Inferior parietal cortex (tissue), 1 donor: ENCODE results near the gene TRMT11.
"Not testable (repeated sequence)": the region's sequence is repeated elsewhere in the genome, so short reads cannot be mapped to it uniquely, and the experiment has no call there.

Experiments used
- DNase-seq: peaks from one replicate; pipeline ENCODE4 v3.0.0-alpha.2; 2016; ENCODE audit errors: extremely low spot score

The TRMT11 gene

DNA sequence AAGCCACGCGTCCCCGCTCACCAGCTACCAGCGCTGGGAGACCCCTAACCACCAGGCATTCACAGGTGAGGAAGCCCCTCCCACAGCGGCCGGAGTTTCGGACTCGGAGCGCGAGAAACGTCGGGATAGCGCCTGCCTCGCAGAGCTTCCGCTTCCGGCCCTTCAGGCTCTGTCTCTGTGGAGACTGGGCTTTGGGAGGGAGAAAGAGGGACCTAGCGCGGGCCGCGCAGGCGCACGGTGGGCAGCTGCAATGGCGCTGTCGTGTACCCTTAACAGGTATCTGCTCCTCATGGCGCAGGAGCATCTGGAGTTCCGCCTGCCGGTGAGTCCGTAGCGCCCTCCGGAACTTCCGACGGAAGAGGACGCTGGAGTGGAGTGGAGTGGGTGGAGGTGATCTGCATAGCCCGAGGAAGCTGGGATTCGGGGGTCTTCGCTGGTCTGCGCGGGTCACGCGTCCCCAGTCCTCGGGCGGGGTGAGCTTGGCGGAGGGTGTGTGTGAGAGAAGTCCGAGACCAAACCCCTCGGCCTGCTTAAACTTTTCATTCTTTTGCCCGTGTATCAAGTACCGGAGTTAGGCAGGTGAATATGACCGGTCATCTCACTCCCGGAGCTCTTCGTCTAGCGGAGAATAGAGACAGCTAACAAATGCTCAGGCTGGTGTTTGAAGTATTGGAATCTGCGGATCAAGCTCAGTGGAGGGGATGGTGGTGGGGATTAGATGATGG is at the start of gene TRMT11:
Gene TRMT11, plus strand, starts transcription at position 240 of the 725 bp plus-strand sequence. Its CDS starts 11 bp downstream, at position 251.
- DNase-seq = peak; percentile 93

DNA sequence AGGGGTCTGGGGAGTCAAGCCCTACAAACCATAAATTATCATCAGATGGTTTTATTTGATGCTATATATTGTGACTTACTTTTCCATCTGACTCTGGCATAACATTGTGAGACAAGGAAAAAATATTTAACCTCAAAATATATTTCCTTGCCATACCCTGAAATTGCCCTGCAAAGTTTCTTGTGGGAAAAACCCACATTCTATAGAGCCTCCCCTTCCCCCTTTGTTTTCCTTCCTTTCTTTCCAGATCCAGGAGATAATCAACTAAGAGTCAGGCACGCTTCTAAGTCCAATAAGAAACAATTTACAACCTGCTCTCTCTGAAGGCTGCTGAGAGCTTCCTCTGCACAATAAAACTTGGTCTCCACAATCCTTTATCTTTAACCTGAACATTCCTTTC is 47.3 kb upstream of the TRMT11 start:
- no peak for DNase-seq

DNA sequence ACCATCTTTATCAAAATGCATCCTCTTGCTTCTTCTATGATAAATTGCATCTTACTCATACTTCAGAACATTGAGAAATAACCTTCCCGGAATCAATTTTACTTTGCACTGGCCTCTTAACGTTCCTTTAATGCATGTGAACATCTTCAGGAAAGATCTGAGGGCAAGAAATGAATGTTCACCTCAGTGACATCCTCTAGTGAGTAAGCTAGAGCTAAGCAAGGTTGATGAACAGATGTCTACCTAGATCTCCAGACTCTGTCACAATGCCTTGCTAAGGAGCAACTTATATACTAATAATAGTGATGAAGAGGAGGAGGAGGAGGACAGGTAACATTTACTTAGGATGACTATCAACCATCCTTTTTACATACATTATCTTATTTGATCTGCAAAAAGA is 46.5 kb upstream of the TRMT11 start:
- no peak for DNase-seq

DNA sequence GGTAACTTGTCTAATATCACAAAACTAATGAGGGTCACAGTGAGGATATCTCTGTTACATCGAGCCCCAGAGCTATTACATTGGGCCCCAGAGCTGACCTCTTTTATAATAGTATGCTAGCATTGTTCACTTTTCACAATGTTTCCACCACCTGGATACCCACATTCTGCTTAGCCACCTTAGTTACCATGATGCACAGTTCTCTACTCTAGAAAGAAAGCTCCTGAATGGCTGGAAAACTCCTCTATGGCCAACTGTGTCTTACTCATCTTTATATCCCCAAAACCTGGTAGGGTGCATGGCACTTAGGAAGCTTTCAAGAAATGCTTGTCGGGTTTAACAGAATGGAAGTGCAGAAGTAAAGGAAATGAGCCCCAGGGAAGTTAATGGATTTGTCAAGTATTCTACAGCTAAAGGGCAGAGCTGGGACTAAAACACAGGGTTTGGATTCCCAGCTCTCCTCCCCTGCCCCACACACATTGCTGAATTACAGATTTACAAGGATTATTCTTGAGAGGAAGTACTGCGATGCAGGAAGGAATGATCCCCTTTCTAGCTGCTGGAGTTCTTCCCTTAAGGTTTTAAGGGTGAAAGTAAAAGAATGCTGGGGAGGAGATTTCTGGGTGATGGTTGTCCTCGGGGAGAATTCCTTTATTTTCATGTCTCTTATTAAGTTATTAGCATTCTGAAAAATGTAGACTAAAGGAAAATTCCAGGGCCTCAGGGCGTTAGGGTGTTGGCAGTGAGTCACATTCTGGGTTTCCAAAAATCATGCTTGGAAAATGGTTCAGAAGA is 45.9 kb upstream of the TRMT11 start:
- no peak for DNase-seq

DNA sequence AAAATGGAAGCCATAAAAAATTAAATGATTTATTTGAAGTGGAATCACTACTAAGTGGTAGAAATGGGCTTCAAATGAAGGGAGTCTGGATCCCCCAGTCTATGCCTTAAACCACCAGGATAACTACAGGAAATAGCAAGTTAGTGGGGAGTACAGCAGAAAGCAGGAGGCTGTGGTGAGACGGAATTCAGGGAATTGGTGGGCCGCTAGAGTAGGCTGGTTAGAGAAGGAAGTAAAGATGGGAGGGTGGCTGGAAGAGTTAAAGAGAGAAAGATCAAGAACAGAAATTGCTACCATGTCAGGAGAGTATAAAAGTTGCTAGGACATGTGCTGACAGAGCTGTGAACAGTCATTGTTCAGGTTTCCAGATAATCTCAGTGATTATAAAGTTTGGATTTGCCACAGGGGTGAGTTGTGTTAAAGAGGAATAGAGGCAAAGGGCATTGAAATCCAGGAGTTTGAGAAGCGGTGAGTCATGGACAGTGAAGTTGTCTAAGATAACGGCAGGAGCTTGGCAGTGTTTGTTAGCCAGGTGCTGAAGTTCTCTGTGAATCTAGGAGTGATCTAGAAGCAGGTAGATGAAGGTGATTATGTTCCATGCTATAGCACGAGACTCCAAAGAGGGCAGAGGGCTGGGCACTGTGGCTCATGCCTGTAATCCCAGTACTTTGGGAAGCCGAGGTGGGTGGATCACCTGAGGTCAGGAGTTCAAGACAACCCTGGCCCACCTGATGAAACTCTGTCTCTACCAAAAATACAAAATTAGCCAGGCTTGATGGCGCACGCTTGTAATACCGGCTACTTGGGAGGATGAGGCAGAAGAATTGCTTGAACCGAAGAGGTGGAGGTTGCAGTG is 43.4 kb upstream of the TRMT11 start:
- no peak for DNase-seq

DNA sequence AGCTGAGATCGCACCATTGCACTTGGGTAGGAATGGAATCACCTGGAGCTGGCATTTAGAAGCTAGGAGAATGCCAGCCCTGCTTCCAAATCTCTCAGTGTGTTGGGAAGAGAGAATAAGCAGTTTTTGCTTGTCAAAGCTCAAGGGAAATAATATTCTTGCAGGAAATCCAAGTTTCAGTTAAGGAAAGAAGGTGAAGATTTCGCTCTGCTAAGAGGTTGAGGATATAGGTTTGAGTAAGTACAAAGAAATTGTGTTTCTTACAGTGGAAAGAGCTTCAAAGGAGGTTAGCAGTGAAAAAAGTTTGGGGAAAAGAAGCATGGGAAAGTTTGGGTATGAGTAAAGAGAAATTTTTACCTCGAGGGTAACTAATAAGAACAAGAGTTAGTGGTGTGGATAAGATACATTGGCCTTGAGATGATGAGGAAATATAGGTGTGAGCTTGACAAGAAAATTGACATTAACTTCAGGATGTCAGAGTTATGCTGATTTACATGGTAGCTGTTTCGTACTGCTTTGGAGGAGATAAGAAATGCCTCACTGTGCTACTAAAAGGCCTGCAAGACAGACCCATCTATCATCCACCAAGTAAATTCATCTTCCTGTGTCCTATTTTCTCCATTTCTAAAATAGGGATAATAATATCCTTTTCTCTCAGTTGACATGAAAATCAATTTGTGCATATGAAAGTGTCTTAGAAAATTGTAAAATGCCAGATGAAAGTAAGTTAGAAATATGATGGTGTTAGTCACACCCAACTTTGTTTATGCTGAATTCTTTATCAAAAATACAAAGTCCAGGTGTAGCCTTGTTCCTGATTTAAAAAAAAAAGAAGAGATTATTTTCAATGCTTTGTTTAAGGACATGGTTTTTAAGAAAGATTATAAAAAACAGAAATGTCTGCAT is 42.6 kb upstream of the TRMT11 start:
- no peak for DNase-seq

DNA sequence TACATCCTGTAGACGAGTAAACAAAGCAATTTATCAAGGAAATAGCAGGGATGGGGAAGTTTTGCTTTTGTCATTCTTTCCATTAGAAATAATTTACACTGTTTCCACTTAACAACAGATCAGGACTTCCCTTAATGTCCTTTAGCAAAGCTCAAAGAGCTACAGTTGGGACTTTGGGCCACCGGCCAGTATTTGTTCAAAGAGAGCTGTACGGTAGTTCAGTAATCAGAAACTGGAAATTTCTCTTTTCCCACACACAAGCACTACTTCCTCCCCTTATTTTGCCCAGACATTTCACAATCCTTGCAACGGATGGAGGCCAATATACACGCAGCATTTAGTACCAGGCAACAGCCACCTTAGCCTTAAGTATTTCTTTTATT is 41.9 kb upstream of the TRMT11 start:
- DNase-seq = peak; percentile 63

DNA sequence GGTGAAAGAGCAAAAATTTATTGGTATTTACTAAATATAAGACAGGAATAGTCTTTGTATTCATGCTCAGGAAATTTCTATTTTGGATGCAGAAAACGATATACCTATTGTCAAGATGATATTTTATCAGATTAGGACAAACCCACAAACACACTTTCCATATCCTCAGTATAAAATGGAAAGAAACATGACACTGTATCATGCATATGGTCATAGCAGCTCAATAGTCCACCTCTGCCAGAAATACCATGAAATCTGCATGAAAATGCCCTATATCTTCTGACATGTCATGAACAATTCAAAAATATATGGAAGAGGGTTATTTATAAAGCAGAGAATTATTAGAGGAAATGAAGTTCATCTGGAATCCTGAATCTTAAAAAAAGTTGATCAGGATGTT is 41.4 kb upstream of the TRMT11 start:
- no peak for DNase-seq

DNA sequence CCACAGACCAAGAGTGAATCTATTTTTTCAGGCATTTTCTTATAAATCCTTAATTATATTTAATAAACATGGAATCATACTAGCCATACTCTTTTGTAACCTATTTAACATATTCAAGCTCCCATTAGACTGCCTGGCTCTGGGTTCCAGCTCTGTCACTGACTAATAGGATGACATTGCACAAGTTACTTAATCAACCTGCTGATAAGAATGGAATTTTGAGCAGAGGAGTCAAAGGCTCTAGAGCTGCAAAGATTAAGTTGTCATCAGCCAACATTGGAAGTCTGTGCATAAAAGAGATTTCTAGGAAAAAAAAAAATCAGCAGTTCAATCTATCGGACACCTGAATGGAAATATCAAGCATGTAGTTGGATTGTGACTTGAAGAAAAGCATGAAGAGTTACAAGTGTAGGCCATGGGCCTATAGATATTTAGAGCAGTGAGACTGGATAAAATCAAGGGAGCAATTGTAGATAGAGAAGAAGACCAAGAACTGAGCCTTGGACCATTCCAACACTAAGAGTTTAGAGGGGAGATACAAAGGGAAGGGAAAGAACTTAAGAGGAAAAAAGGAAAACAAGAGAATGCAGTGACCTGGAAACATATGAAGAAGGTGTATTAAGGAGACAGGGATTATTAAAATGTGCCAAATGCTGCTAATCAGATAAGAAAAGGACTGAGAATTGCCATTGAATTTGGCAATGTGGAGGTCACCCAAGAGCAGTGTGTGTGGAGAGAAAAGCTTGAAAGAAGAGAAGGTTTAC is 40.8 kb upstream of the TRMT11 start:
- no peak for DNase-seq

DNA sequence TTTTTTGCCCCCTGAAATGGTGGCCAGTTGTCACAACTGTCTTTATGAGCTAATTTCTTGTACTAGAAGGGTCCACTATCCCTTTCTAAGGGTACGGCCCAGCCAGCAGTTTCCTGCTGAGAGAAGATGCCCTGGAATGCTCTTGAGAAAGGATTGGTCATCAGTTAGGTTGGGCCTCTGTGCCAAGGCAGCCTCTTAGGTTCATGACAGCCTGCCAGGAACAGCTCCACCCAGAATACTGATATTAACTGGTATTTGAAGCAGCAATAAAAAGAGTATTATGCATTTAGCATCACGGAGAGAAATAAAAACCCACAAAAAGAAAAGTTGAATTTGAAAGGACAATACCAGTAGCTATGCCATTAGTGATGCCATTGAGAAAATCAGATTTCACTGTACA is 38.7 kb upstream of the TRMT11 start:
- DNase-seq = no peak

DNA sequence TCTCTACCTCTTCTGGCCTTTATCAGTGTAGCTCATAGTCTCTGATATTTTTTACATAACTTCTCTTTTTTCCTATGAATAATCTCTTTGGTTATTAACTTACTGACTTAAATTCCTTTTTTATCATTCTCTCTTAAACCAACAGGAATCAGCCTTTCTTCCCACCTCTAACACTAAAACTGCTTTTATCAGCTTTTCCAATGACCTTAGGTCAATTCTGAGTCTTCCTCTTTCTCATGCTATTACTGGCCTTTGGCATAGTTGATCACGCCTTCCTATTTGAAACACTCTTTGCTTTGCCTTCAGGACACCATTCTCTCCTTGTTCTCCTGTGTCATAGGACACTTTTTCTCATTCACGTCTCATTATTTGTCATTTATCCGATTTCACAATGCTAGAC is 37.9 kb upstream of the TRMT11 start:
- DNase-seq = no peak

DNA sequence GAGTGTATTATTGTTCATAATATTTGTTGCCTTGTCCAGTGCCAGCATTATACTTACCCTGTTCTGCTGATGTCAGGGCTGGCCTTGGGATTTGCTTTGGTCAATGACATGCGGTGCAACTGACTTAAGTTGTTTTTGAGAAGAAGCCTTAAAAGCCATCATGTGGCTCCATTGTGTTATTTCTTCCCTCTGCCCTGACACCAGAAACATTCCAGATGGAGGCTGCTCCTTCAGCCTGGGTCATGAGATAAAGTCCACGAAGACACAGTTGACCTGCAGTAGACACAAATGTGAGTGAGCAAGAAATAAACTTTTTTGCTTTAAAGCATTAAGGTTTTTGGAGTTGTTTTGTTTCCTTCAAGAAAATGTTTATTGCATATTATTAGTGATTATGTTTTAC is 37.3 kb upstream of the TRMT11 start:
- no peak for DNase-seq

DNA sequence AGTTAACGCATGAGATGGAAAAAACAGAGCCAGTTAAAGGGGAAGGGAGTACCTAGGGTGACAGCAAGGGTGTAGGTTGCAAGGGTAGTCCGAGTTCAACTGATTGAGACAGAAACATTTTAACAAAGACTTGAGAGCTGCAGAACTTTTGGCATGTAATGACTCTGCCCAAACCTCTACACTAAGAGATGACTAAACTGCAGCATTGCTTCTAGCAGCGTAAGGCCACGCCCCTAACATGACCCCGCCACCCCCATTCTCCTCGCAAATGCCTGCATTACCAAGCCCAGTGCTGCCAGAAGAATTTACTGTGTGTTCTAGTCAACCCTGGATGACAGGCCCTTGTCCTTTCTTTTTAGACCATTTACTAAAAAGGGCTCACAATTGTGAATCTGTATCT is 36.0 kb upstream of the TRMT11 start:
- DNase-seq = no peak

DNA sequence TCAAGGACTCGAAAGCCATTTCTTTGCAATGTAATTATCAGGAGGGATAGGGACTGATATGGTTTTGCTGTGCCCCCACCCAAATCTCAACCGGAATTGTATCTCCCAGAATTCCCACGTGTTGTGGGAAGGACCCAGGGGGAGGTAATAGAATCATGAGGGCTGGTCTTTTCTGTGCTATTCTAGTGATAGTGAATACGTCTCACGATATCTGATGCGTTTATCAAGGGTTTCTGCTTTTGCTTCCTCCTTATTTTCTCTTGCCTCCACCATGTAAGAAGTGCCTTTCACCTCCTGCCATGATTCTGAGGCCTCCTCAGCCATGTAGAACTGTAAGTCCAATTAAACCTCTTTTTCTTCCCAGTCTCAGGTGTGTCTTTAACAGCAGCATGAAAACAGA is 35.6 kb upstream of the TRMT11 start:
- not testable (repeated sequence) for DNase-seq

DNA sequence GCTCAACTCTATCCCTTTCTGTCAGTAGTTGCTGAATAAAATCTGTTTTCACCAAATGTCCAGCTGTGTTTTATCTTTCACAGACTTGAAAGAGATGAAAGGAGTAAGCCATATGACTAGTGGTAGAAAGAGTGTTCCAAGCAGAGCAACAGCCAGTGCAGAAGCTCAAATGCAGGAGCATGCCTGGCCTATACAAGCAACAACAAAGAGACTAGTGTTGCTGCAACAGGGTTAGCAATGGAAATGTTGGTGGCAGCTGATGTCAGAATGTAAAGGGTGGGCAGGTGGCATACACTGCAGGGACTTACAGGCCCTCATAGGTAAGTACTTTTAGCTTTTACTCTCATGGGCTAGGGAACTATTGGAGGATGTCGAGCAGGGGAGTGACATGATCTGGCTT is 35.0 kb upstream of the TRMT11 start:
- no peak for DNase-seq

DNA sequence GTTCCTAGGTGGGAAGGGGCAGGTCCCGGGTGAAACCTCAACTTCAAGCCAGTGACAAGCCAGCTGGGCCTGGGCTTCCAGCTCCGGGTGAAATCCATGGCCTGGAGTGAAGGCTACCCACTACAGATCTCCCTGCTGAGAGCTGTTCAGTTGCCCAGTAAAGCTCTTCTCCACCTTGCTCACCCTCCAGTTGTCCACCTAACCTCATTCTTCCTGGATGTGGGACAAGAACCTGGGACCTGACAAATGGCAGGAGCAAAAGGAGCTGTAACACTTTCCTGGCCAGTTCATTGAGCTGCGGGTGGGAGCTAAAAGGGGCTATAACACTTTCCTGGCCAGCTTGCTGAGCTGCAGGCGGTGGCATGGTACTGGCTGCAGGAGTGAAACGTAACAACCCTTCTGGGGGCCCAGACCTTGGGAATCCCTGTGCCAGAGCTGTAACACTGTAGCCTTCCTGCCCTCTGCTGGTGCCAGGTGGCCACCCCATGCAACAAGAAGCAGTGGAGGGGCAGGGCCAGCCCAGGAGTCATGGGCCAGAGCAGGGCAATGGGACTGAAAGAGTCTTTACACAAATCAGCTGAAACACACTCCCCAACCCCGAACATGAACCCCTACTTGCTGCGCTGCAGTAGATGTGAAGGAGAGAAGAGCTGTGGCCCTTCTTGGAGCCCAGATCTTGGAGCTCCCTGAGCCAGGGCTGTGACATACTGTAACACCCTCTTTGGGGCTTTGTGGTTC is 33.4 kb upstream of the TRMT11 start:
- no peak for DNase-seq

DNA sequence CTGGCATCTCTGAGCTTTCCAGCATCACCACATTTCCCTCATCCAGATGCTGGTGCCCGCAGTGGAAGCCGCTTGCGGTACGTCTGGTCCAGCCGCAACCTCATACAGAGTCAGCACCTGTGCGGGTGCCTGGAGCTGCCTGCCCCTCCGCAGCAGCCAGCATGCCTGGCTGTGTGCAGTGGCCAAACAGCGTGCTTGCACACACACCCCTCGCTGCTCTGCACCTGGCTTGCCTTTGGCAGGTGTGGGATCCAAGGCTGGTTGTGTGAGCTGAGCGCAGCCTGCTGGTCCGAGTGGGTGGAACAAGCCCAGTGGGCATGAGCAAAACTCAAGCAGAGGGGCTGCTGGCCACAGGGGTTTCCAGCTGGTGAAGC is 32.9 kb upstream of the TRMT11 start:
- no peak for DNase-seq

DNA sequence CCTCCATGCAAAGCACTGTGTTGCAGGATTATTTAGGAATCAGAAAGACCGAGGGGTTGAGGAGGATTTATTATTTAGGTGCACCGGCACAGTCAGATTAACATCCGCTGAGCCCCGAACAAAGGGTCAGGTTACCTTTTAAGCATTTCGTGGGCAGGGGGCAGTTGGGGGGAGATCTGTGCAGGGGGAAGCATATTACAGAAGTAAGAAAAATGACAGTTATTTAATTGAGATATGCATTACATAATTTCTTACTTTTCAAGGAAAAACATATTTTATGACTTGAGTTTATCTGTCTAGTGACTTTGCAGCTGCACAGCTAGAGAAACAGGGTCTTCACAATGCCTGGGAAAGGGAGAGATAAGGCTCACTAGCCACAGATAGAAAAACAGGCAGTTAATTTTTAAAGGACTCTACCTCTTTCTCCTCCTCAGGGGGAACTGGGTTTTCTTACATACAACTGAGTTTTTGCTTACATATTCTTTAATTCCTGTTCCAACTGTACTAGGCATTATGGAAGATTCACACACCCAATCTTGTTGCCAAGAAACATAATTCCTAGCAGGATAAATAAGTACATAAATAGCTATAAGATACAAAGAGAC is 31.5 kb upstream of the TRMT11 start:
- DNase-seq = no peak

DNA sequence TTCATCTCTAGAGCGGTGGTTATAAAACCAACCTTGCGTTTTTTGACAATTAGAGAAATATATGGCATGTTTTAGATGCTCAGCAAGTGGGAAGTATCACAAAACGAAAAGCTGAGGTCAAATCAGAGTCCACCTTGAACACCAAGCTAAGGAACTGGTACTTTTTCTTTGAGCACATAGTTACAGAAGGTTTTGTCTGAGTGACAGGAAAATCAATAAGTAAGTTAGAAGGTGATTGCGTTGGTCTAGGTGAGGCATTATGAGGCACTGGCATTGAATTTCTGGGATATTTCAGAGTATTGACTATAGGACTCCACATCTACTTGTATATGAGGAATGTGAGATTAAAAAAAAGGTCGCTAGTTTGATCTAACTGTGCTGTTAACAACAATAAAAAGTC is 30.4 kb upstream of the TRMT11 start:
- DNase-seq = no peak
